ENCODE measurements around the gene SMIM10L1.

Gene SMIM10L1

GRCh38 chr12:11147420-11147819, 23.6 kb upstream of the SMIM10L1 start:
- no peak for TF ChIP-seq CTCF (IDR thresholded peaks at IDR 0.05; ENCODE audit: insufficient read depth, low read length)
- no peak for TF ChIP-seq SPI1 (IDR thresholded peaks at IDR 0.05; ENCODE audit: borderline replicate concordance, low read depth)
- no peak for TF ChIP-seq GABPA (IDR thresholded peaks at IDR 0.05; ENCODE audit: low read depth)
- TF ChIP-seq REST (IDR thresholded peaks at IDR 0.05; ENCODE audit: insufficient replicate concordance, low read depth) = no peak
- TF ChIP-seq POLR2AphosphoS5 (IDR thresholded peaks at IDR 0.05; ENCODE audit: low read depth) = no peak
- Histone ChIP-seq H3K4me3 (replicated peaks; ENCODE audit: insufficient read depth, low read length) (no peak overlapping the region), H3K27me3 (ENCODE audit: insufficient read depth, poor library complexity, severe bottlenecking) (no peaks in the 10 kb centered on the region), H3K27ac (replicated peaks) (no peak overlapping the region)
- DNase-seq (ENCODE audit: low read depth in 1 of 2, low spot score in 1 of 2) = no peak

- H3K27me3 ChIP-seq (ENCODE audit: insufficient read depth, poor library complexity, severe bottlenecking) = no peaks in the 10 kb centered on the region
- no peak overlapping the region for H3K27ac ChIP-seq (replicated peaks)
- H3K4me3 ChIP-seq (replicated peaks; ENCODE audit: insufficient read depth, low read length) = no peak overlapping the region
- no peak for TF ChIP-seq CTCF (IDR thresholded peaks at IDR 0.05; ENCODE audit: insufficient read depth, low read length)
- TF ChIP-seq GABPA (IDR thresholded peaks at IDR 0.05; ENCODE audit: low read depth) = no peak
- TF ChIP-seq REST (IDR thresholded peaks at IDR 0.05; ENCODE audit: insufficient replicate concordance, low read depth) = no peak
- TF ChIP-seq SPI1 (IDR thresholded peaks at IDR 0.05; ENCODE audit: borderline replicate concordance, low read depth) = no peak
- no peak for TF ChIP-seq POLR2AphosphoS5 (IDR thresholded peaks at IDR 0.05; ENCODE audit: low read depth)
- DNase-seq (ENCODE audit: low read depth in 1 of 2, low spot score in 1 of 2) = no peak
Observed at GRCh38 chr12:11150832-11151231, 20.2 kb upstream of the SMIM10L1 start.

GRCh38 chr12:11152725-11153124, 18.3 kb upstream of the SMIM10L1 start:
- no peak overlapping the region for H3K27ac ChIP-seq (replicated peaks)

More at GRCh38 chr12:11152725-11153124, 18.3 kb upstream of the SMIM10L1 start:
- TF ChIP-seq REST (IDR thresholded peaks at IDR 0.05; ENCODE audit: insufficient replicate concordance, low read depth) (no peak), CTCF (IDR thresholded peaks at IDR 0.05; ENCODE audit: insufficient read depth, low read length) (no peak), GABPA (IDR thresholded peaks at IDR 0.05; ENCODE audit: low read depth) (no peak)
- Histone ChIP-seq H3K4me3 (replicated peaks; ENCODE audit: insufficient read depth, low read length) (no peak overlapping the region), H3K27me3 (ENCODE audit: insufficient read depth, poor library complexity, severe bottlenecking) (no peaks in the 10 kb centered on the region)
- DNase-seq (ENCODE audit: low read depth in 1 of 2, low spot score in 1 of 2) = no peak

Data from HL-60 (cell line).